Germinal center (tissue), 1 donor: ENCODE results near the gene ZNF184.

ENCODE experiments used
- DNase-seq: peaks from one replicate; pipeline ENCODE4 v3.0.0; 2012; ENCODE audit warnings: mixed read lengths, low spot score

The ZNF184 gene

DNA sequence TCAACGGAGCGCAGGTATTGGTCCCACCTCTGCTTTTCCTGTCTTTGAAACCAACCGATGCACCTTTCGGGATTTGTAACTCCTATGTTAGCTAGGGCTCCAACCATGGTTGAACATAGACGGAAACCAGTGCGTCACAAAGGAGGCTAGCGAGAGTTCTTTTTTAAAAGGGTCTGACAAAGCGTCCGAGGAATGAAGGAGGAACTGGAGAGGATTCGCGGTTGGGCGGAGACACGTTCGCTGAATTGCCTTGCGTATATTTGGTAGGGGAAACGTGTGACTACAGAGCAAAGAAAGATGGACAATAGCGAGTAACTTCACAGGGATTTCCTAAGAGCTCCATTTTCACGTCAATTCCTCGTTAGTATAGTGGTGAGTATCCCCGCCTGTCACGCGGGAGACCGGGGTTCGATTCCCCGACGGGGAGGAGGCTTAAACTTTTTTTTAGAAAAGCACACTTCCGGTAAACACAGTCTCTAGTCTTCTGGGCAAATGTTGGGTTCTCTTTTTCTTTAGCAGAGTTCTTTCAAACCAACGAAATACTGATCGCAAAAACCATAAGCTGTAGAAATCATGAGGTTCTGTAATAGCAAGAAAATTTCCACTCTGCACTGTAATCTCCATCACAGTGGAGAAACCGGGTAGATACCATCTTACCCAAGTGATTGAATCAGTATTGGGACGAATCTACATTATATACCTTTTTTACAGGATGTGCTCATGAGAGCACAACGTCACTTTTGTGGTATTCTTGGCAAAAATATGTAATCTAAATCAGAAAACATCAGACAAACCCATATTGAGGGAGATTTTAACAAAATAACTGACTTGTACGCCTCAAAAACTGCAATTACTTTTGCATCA lies 6.6 kb upstream of the ZNF184 start:
- peak; percentile 64 for DNase-seq

GRCh38 chr6:27478706-27479318 lies 5.9 kb upstream of the ZNF184 start:
- peak; percentile 41 for DNase-seq

GRCh38 chr6:27478141-27478705 lies 5.3 kb upstream of the ZNF184 start:
- peak; percentile 7 for DNase-seq

DNA sequence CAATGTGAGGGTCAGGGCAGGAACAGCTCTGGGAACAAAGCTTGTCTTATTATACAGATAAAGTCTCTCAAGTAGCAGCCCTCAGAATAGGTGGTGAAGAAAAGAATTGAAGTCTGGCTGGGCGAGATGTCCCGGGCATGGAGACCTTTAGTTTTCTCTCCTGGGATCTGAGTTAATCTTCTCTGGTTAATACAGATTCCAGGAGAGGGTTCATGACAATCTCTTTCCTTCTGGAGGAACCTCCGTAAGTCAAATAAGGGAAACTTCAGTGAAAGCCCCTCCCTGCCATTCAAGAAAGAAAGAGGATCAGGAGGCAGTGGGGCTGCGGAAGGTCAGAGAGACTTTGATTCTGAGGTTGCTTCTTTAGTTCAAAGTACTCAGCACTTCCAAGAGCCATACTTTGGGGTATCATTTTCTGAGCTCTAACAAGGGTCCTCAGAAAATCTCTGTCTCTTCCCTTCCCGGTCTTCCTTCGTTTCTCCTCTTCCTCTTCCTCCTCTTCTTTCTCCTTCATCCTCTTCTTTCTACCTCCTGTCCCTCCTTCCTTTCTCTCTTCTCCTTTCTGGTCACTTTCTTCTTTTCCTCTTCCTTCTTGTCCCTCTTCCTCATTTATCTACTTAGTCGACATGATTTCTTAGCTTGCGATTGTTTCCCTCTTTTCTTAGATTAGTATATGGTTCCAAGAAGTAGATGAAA lies 4.6 kb upstream of the ZNF184 start:
- DNase-seq: no peak

DNA sequence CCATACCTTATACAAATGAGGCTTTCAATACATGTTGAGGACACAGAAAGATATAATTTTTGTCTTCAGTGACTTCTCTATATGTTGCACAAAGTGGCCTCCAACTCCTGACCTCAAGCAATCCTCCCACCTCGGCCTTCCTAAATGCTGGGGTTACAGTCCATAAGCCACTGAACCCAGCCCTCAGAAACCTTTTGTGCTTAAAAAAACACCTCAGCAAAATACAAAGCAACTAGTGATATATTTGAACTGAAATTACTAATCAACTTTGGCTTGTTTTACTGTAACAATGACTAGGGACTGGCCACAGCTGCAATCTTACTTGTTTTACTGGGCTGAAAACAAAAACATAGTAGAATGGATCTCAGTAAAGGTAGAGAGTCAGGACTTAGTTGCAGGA lies 3.2 kb upstream of the ZNF184 start:
- DNase-seq: no peak

- DNase-seq: no peak
Observed at GRCh38 chr6:27474672-27475071, 1.8 kb upstream of the ZNF184 start.

- no peak for DNase-seq
Observed at GRCh38 chr6:27474172-27474465, 1.2 kb upstream of the ZNF184 start.

GRCh38 chr6:27472182-27472616 lies 706 bp downstream of the ZNF184 start:
- peak; percentile 32 for DNase-seq

DNA sequence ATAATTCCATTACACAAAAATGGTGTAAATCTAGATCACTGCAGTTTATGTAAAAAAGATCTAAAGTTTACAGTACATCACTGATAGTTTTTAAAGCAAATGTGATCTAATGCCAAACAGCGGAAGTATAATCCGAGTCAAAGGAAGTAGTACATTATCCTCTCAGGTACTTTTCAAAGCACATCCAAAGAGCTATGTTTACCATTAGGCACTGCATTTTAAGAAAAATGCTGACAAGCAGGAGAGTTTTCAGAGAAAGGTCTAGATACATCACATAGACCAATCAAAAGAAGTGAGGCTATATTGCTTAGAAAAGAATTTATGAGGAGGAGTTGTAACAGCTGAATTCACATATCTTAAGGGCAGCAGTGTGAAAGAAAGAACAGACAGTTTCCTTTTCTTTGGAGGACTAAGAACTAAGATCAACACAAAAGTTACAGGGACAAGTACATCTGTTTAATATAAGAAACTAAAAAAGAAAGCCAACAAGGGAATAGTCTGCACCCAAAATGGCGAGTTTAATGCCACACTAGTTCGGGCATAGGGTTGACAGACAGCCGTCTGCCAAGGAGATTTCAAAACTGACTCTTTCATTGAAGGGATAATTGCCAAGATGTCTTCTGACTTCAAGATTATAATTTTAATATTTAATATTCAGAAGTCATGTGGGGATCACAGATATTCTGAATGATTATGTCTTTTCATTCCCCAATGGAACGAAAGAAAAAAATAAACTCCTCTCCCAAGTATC lies 1.4 kb downstream of the ZNF184 start:
- no peak for DNase-seq

- no peak for DNase-seq
Observed at GRCh38 chr6:27470023-27470422, 2.9 kb downstream of the ZNF184 start.

GRCh38 chr6:27468334-27468733 lies 4.6 kb downstream of the ZNF184 start:
- no peak for DNase-seq

GRCh38 chr6:27452496-27452897 lies 20.4 kb downstream of the ZNF184 start:
- DNase-seq: no peak

DNA sequence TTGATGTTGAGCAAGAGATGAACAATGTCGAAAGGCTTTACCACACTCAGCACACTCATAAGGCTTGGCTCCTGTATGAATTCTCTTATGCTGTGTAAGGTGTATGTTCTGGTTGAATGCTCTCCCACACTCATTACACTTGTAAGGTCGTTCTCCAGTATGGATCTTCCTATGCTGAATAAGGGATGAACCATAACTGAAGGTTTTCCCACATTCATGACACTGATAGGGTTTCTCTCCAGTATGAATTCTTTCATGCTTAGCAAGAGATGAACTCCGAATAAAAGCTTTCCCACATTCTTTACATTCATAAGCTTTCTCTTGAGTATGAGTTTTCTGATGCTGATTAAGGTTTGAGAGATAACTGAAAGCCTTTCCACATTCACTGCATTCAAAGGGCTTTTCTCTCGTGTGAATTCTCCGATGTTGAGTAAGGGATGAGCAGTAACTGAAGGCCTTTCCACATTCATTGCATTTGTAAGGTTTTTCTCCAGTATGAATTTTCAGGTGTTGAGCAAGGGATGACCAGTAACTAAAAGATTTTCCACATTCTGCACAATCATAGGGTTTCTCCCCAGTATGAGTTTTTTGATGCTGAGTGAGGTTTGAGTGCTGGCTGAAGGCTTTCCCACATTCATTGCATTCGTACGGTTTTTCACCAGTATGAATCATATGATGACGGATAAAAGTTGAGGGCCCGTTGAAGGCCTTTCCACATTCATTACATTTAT lies 21.1 kb downstream of the ZNF184 start:
- DNase-seq: no peak

GRCh38 chr6:27448456-27448855 lies 24.4 kb downstream of the ZNF184 start:
- DNase-seq: no peak

- DNase-seq: no peak
Observed at GRCh38 chr6:27442932-27443331, 30.0 kb downstream of the ZNF184 start.

GRCh38 chr6:27441001-27441400 lies 31.9 kb downstream of the ZNF184 start:
- DNase-seq: no peak

DNA sequence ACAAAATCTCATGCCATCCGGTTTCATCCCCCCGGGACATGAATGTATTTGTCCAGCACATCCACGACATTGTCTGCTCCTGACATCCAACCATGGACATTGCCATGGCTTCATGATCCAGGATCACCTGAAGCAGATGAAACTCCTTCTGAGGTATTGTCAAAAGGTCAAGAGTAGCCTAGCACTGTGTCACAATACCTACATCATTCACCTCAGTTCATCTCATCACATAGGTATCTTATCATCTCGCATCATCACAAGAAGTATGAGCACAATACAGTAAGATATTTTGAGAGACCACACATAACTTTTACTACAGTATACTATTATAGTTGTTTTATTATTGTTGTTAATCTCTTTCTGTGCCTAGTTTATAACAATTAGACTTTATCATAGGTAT lies 33.5 kb downstream of the ZNF184 start:
- DNase-seq: no peak

DNA sequence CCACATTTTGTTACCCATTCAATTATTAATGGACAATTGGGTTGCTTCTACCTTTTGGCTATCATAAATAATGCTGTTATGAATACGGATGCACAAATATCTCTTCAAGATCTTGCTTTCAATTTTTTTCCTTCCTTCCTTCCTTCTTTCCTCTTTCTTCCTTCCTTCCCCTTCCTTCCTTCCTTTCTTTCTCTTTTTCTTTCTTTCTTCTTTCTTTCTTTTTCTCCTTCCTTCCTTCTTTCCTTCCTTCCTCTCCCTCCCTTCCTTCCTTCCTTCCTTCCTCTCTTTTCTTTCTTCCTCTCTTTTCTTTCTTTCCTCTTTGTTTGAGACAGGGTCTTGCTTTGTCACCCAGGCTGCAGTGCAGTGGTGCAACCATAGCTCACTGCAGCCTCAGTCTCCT lies 39.2 kb downstream of the ZNF184 start:
- no peak for DNase-seq

GRCh38 chr6:27428966-27429365 lies 43.9 kb downstream of the ZNF184 start:
- no peak for DNase-seq

- DNase-seq: no peak
Observed at GRCh38 chr6:27428502-27428901, 44.4 kb downstream of the ZNF184 start.

DNA sequence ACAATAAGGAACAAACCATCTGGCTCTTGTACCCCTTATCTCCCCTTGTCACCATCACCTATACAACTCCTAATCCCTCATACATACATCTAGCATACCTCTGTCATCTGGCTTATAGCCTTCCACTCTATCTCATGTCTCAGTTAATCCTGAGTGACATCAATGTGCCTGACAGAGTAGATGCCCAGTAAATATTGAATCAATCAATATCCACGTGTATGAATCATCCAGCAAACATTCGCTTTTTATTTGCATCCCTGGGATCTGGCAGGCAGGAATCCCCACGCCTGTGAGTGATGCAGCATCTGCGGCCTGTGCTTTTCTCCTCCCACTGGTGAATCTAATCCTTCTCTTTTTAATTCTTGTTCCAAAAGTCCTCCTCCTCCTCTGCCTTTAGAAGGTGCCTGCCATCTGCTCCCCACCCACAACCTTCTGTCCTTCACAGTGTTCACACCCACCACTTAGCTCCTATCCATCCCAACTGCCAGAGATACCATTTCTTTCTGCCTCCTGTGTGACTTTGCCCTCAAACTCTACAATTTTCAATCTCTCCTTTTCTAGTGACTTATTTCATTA lies 46.8 kb downstream of the ZNF184 start:
- no peak for DNase-seq
